Karpas-422 (cell line): ENCODE results near the gene PTH2. TPM values are rescaled to one million over a fixed set of nuclear protein-coding genes. Genes with fewer than 3 reads are reported as not detected.
A peak's percentile ranks its signal among the peaks of the same experiment; 100 is the strongest.

Experiments used
- DNase-seq: peaks from one replicate; pipeline ENCODE4 v3.0.0-alpha.2; 2015
- H2AFZ ChIP-seq: fragments of 200-600 bp; sonication (generic); 2 replicates; pipeline ENCODE4 v1.6.1; 2014; ENCODE audit warnings: antibody characterized with exemption, low read length, mixed read lengths
- H3K27ac ChIP-seq: fragments of 200-600 bp; sonication (generic); 2 replicates; pipeline ENCODE4 v1.5.1; 2014; ENCODE audit warnings: mild to moderate bottlenecking, low read length, moderate library complexity
- H3K27me3 ChIP-seq: fragments of 200-600 bp; sonication (generic); 2 replicates; pipeline ENCODE4 v1.6.1; 2014; ENCODE audit warnings: low read length, mixed read lengths
- H3K36me3 ChIP-seq: fragments of 200-600 bp; sonication (generic); 2 replicates; pipeline ENCODE4 v1.6.1; 2014; ENCODE audit warnings: low read length, mixed read lengths; ENCODE audit not compliant: insufficient read depth
- H3K4me1 ChIP-seq: fragments of 200-600 bp; sonication (generic); 2 replicates; pipeline ENCODE4 v1.6.1; 2014; ENCODE audit warnings: mild to moderate bottlenecking, low read length, mixed read lengths
- H3K4me2 ChIP-seq: fragments of 200-600 bp; sonication (generic); 2 replicates; pipeline ENCODE4 v1.6.1; 2014; ENCODE audit warnings: low read length, low read depth, mild to moderate bottlenecking; ENCODE audit not compliant: poor library complexity, severe bottlenecking
- H3K4me3 ChIP-seq: fragments of 200-600 bp; sonication (generic); 2 replicates; pipeline ENCODE4 v1.5.1; 2014; ENCODE audit warnings: mild to moderate bottlenecking, antibody characterized with exemption, low read length, mixed read lengths
- H3K79me2 ChIP-seq: fragments of 200-600 bp; sonication (generic); 2 replicates; pipeline ENCODE4 v1.6.1; 2014; ENCODE audit warnings: mild to moderate bottlenecking, low read length, mixed read lengths
- H3K9ac ChIP-seq: fragments of 200-600 bp; sonication (generic); 2 replicates; pipeline ENCODE4 v1.6.0; 2014; ENCODE audit warnings: low read length
- H3K9me2 ChIP-seq: fragments of 200-600 bp; sonication (generic), shearing (Covaris generic); replicated peaks from 2 replicates; pipeline ENCODE4 v1.6.0; 2014; ENCODE audit warnings: mild to moderate bottlenecking, low read length, moderate library complexity; ENCODE audit not compliant: insufficient read depth
- H3K9me3 ChIP-seq: fragments of 300-700, 200-600 bp; sonication (generic); 2 replicates; pipeline ENCODE4 v1.6.1; 2014; ENCODE audit warnings: low read length, mixed read lengths
- H4K20me1 ChIP-seq: fragments of 200-600 bp; sonication (generic); 2 replicates; pipeline ENCODE4 v1.6.1; 2014; ENCODE audit warnings: mild to moderate bottlenecking, antibody characterized with exemption, low read length, low read depth; ENCODE audit not compliant: insufficient read depth
- total RNA-seq: library from RNA; depleted of rRNA; stranded (reverse); fragments of >200 nt; shearing (Covaris generic); gene quantifications from 2 replicates; pipeline ENCODE4 v1.2.3, GENCODE V29; 2014; ENCODE audit warnings: low replicate concordance

Gene PTH2
- total RNA-seq, 1 experiment from 2014 or later: not detected

- Histone ChIP-seq H3K27ac (no peak overlapping the region), H3K9me3 (no peaks in the 10 kb centered on the region), H4K20me1 (no peaks in the 10 kb centered on the region), H3K27me3 (no peaks in the 10 kb centered on the region), H3K4me2 (no peak overlapping the region), H3K4me3 (no peak overlapping the region), H2AFZ (no peak overlapping the region), H3K9ac (no peak overlapping the region), H3K36me3 (no peaks in the 10 kb centered on the region), H3K9me2 (no peaks in the 10 kb centered on the region), H3K4me1 (peaks cover 33% of the 10 kb centered on the region), H3K79me2 (no peaks in the 10 kb centered on the region)
- no peak for DNase-seq
These were observed 9.2 kb upstream of the PTH2 start for GRCh38 chr19:49432141-49433073.

- no peaks in the 10 kb centered on the region for H3K9me2 ChIP-seq
- H3K79me2 ChIP-seq: no peaks in the 10 kb centered on the region
- peaks cover 37% of the 10 kb centered on the region for H3K4me1 ChIP-seq
- H3K9me3 ChIP-seq: no peaks in the 10 kb centered on the region
- no peak overlapping the region for H2AFZ ChIP-seq
- peak; percentile 87 for DNase-seq
- no peaks in the 10 kb centered on the region for H3K36me3 ChIP-seq
- H3K27ac ChIP-seq: no peak overlapping the region
- no peak overlapping the region for H3K9ac ChIP-seq
- H3K4me2 ChIP-seq: no peak overlapping the region
- no peaks in the 10 kb centered on the region for H4K20me1 ChIP-seq
- no peaks in the 10 kb centered on the region for H3K27me3 ChIP-seq
- H3K4me3 ChIP-seq: no peak overlapping the region
These were observed 8.1 kb upstream of the PTH2 start for GRCh38 chr19:49431330-49431749.

GRCh38 chr19:49430678-49431329, 7.6 kb upstream of the PTH2 start:
- no peak overlapping the region for H3K4me2 ChIP-seq
- H3K79me2 ChIP-seq: no peaks in the 10 kb centered on the region
- H3K4me3 ChIP-seq: no peak overlapping the region
- DNase-seq: peak; percentile 90
- no peak overlapping the region for H3K9ac ChIP-seq
- no peaks in the 10 kb centered on the region for H3K36me3 ChIP-seq
- H3K9me2 ChIP-seq: no peaks in the 10 kb centered on the region
- no peaks in the 10 kb centered on the region for H3K9me3 ChIP-seq
- no peaks in the 10 kb centered on the region for H3K27me3 ChIP-seq
- no peaks in the 10 kb centered on the region for H4K20me1 ChIP-seq
- no peak overlapping the region for H3K27ac ChIP-seq
- peaks cover 37% of the 10 kb centered on the region for H3K4me1 ChIP-seq
- no peak overlapping the region for H2AFZ ChIP-seq

- no peak for DNase-seq
- H2AFZ ChIP-seq: no peak overlapping the region
- H3K79me2 ChIP-seq: no peaks in the 10 kb centered on the region
- no peak overlapping the region for H3K4me3 ChIP-seq
- H3K27me3 ChIP-seq: no peaks in the 10 kb centered on the region
- H4K20me1 ChIP-seq: no peaks in the 10 kb centered on the region
- no peaks in the 10 kb centered on the region for H3K9me3 ChIP-seq
- no peaks in the 10 kb centered on the region for H3K36me3 ChIP-seq
- H3K9me2 ChIP-seq: no peaks in the 10 kb centered on the region
- H3K27ac ChIP-seq: no peak overlapping the region
- H3K4me2 ChIP-seq: no peak overlapping the region
- no peak overlapping the region for H3K9ac ChIP-seq
- H3K4me1 ChIP-seq: peaks cover 42% of the 10 kb centered on the region
These were observed 7.0 kb upstream of the PTH2 start for GRCh38 chr19:49430172-49430677.

- no peaks in the 10 kb centered on the region for H4K20me1 ChIP-seq
- H3K9me2 ChIP-seq: no peaks in the 10 kb centered on the region
- H3K4me2 ChIP-seq: peak overlapping the region; percentile 74
- no peaks in the 10 kb centered on the region for H3K36me3 ChIP-seq
- no peak overlapping the region for H2AFZ ChIP-seq
- H3K4me1 ChIP-seq: peaks cover 48% of the 10 kb centered on the region
- H3K9me3 ChIP-seq: no peaks in the 10 kb centered on the region
- H3K27ac ChIP-seq: no peak overlapping the region
- H3K79me2 ChIP-seq: no peaks in the 10 kb centered on the region
- H3K4me3 ChIP-seq: peak overlapping the region; percentile 56; the same call in 1 of the 2 replicates
- no peak for DNase-seq
- H3K27me3 ChIP-seq: no peaks in the 10 kb centered on the region
- peak overlapping the region; percentile 66; the same call in 1 of the 2 replicates for H3K9ac ChIP-seq
These were observed 5.6 kb upstream of the PTH2 start for GRCh38 chr19:49428547-49429451.

GRCh38 chr19:49427855-49428546, 4.8 kb upstream of the PTH2 start:
- Histone ChIP-seq H3K27ac (no peak overlapping the region), H3K9me2 (no peaks in the 10 kb centered on the region), H3K4me2 (peak overlapping the region; percentile 74), H3K4me3 (peak overlapping the region; percentile 56), H2AFZ (peak overlapping the region; percentile 94), H3K4me1 (peaks cover 56% of the 10 kb centered on the region), H3K79me2 (no peaks in the 10 kb centered on the region), H3K9me3 (no peaks in the 10 kb centered on the region), H3K27me3 (no peaks in the 10 kb centered on the region), H3K36me3 (no peaks in the 10 kb centered on the region), H4K20me1 (no peaks in the 10 kb centered on the region), H3K9ac (peak overlapping the region; percentile 66)
- DNase-seq: peak; percentile 78

GRCh38 chr19:49427339-49427738, 4.1 kb upstream of the PTH2 start:
- Histone ChIP-seq H3K4me2 (peak overlapping the region; percentile 74), H3K4me1 (peaks cover 57% of the 10 kb centered on the region), H3K4me3 (no peak overlapping the region), H4K20me1 (no peaks in the 10 kb centered on the region), H3K27me3 (no peaks in the 10 kb centered on the region), H3K36me3 (no peaks in the 10 kb centered on the region), H3K9me3 (no peaks in the 10 kb centered on the region), H3K27ac (no peak overlapping the region), H2AFZ (no peak overlapping the region), H3K79me2 (no peaks in the 10 kb centered on the region), H3K9ac (peak overlapping the region; percentile 66), H3K9me2 (no peaks in the 10 kb centered on the region)
- DNase-seq: no peak
